ENCODE measurements around the gene SCRN1. TPM values are rescaled to one million over a fixed set of nuclear protein-coding genes. Genes with fewer than 3 reads are reported as not detected.

SCRN1 gene
- total RNA-seq, 1 donor from 2014 or later: 85.0 TPM

GRCh38 chr7:29924006-29924405, 65.6 kb downstream of the SCRN1 start:
- no peaks in the 10 kb centered on the region for H3K27me3 Mint-ChIP-seq (ENCODE audit: low read depth)
- no peak overlapping the region for H3K27ac Mint-ChIP-seq
- no peak for DNase-seq (ENCODE audit: low spot score in 2 of 2, unreplicated experiment in 2 of 2)
- H3K36me3 Mint-ChIP-seq: peaks cover 28% of the 10 kb centered on the region
- H3K9me3 Mint-ChIP-seq: no peaks in the 10 kb centered on the region
- no peaks in the 10 kb centered on the region for H3K4me1 Mint-ChIP-seq
- H3K4me3 Mint-ChIP-seq: no peak overlapping the region
- no peak for TF ChIP-seq CTCF (IDR thresholded peaks at IDR 0.05; ENCODE audit: unreplicated experiment)

- no peaks in the 10 kb centered on the region for H3K9me3 Mint-ChIP-seq
- no peak overlapping the region for H3K4me3 Mint-ChIP-seq
- H3K4me1 Mint-ChIP-seq: no peaks in the 10 kb centered on the region
- TF ChIP-seq CTCF (IDR thresholded peaks at IDR 0.05; ENCODE audit: unreplicated experiment): no peak
- H3K27ac Mint-ChIP-seq: no peak overlapping the region
- DNase-seq (ENCODE audit: low spot score in 2 of 2, unreplicated experiment in 2 of 2): no peak
- H3K27me3 Mint-ChIP-seq (ENCODE audit: low read depth): no peaks in the 10 kb centered on the region
- H3K36me3 Mint-ChIP-seq: peaks cover 28% of the 10 kb centered on the region
These were observed 66.5 kb downstream of the SCRN1 start for GRCh38 chr7:29922921-29923700.

GRCh38 chr7:29921404-29922010, 68.1 kb downstream of the SCRN1 start:
- Mint-ChIP-seq H3K27me3 (ENCODE audit: low read depth) (no peaks in the 10 kb centered on the region), H3K9me3 (no peaks in the 10 kb centered on the region), H3K27ac (no peak overlapping the region), H3K36me3 (peaks cover 28% of the 10 kb centered on the region), H3K4me1 (no peaks in the 10 kb centered on the region), H3K4me3 (no peak overlapping the region)
- peak; percentile 93 for TF ChIP-seq CTCF (IDR thresholded peaks at IDR 0.05; ENCODE audit: unreplicated experiment)
- DNase-seq (ENCODE audit: low spot score in 2 of 2, unreplicated experiment in 2 of 2): peak in 1 of 2 experiments; percentile 47

GRCh38 chr7:29920491-29920890, 69.1 kb downstream of the SCRN1 start:
- no peaks in the 10 kb centered on the region for H3K27me3 Mint-ChIP-seq (ENCODE audit: low read depth)
- H3K27ac Mint-ChIP-seq: no peak overlapping the region
- no peak for DNase-seq (ENCODE audit: low spot score in 2 of 2, unreplicated experiment in 2 of 2)
- TF ChIP-seq CTCF (IDR thresholded peaks at IDR 0.05; ENCODE audit: unreplicated experiment): no peak
- no peaks in the 10 kb centered on the region for H3K9me3 Mint-ChIP-seq
- H3K4me3 Mint-ChIP-seq: no peak overlapping the region
- peaks cover 28% of the 10 kb centered on the region for H3K36me3 Mint-ChIP-seq
- peaks cover 2% of the 10 kb centered on the region for H3K4me1 Mint-ChIP-seq

GRCh38 chr7:29919790-29920189, 69.8 kb downstream of the SCRN1 start:
- H3K9me3 Mint-ChIP-seq: no peaks in the 10 kb centered on the region
- TF ChIP-seq CTCF (IDR thresholded peaks at IDR 0.05; ENCODE audit: unreplicated experiment): no peak
- no peaks in the 10 kb centered on the region for H3K27me3 Mint-ChIP-seq (ENCODE audit: low read depth)
- H3K4me3 Mint-ChIP-seq: no peak overlapping the region
- H3K36me3 Mint-ChIP-seq: peaks cover 27% of the 10 kb centered on the region
- H3K4me1 Mint-ChIP-seq: peaks cover 2% of the 10 kb centered on the region
- DNase-seq (ENCODE audit: low spot score in 2 of 2, unreplicated experiment in 2 of 2): no peak
- H3K27ac Mint-ChIP-seq: no peak overlapping the region

Data from mesothelial cell of epicardium (in vitro differentiated cells).